Fibroblast of peridontal ligament (primary cell): Measurements from ENCODE around the gene NR2E1.

Experiments
- DNase-seq: peaks from one replicate; pipeline ENCODE4 v3.0.0-alpha.2; 2010; ENCODE audit errors: extremely low read depth

NR2E1 gene

GRCh38 chr6:108165714-108166663, at the start of gene NR2E1:
NR2E1 (plus strand) TSS chr6:108166022; CDS start chr6:108166766, 744 bp downstream.
- peak; percentile 9 for DNase-seq

GRCh38 chr6:108116546-108117426, 49.0 kb upstream of the NR2E1 start:
- no peak for DNase-seq

GRCh38 chr6:108117427-108118358, 48.1 kb upstream of the NR2E1 start:
- peak; percentile 26 for DNase-seq

GRCh38 chr6:108118359-108118724, 47.5 kb upstream of the NR2E1 start:
- no peak for DNase-seq

- peak; percentile 20 for DNase-seq
These were observed 46.7 kb upstream of the NR2E1 start for GRCh38 chr6:108118810-108119768.

- no peak for DNase-seq
These were observed 46.1 kb upstream of the NR2E1 start for GRCh38 chr6:108119769-108120141.

- DNase-seq, result no peak
These were observed 45.5 kb upstream of the NR2E1 start for GRCh38 chr6:108120311-108120710.

GRCh38 chr6:108121612-108122011, 44.2 kb upstream of the NR2E1 start:
- no peak for DNase-seq

- no peak for DNase-seq
These were observed 42.3 kb upstream of the NR2E1 start for GRCh38 chr6:108123481-108123929.

- DNase-seq, result no peak
These were observed 41.9 kb upstream of the NR2E1 start for GRCh38 chr6:108123946-108124345.

- DNase-seq, result no peak
These were observed 38.8 kb upstream of the NR2E1 start for GRCh38 chr6:108127056-108127455.

GRCh38 chr6:108127826-108128225, 38.0 kb upstream of the NR2E1 start:
- DNase-seq, result no peak

GRCh38 chr6:108130262-108130661, 35.6 kb upstream of the NR2E1 start:
- no peak for DNase-seq

GRCh38 chr6:108132863-108133262, 33.0 kb upstream of the NR2E1 start:
- no peak for DNase-seq

- peak; percentile 66 for DNase-seq
These were observed 32.1 kb upstream of the NR2E1 start for GRCh38 chr6:108133594-108134179.

- DNase-seq, result no peak
These were observed 31.4 kb upstream of the NR2E1 start for GRCh38 chr6:108134213-108134970.

GRCh38 chr6:108142240-108142639, 23.6 kb upstream of the NR2E1 start:
- no peak for DNase-seq

GRCh38 chr6:108145639-108146038, 20.2 kb upstream of the NR2E1 start:
- no peak for DNase-seq

- DNase-seq, result no peak
These were observed 13.4 kb upstream of the NR2E1 start for GRCh38 chr6:108152446-108152845.
